WTC11 (cell line): ENCODE measurements around the gene DTX4. TPM values are rescaled to one million over a fixed set of nuclear protein-coding genes. Genes with fewer than 3 reads are reported as not detected.

Experiments used
- ATAC-seq: fragments of 200-7000 bp; cut with Tn5 transposase; 2 replicates; pipeline ENCODE4 v1.10.0; 2021; ENCODE audit warnings: mild to moderate bottlenecking, moderate library complexity
- CTCF ChIA-PET: fragments of 300-600 bp; sonication (Branson Sonifier 250); formaldehyde crosslinking; loops from one replicate; lab custom pipeline; 2021; ENCODE audit warnings: antibody characterized with exemption; lab: Charles Lee
- POLR2A ChIA-PET: fragments of 350-600 bp; sonication (Branson Sonifier 250); formaldehyde crosslinking; loops from one replicate; lab custom pipeline; 2021; ENCODE audit warnings: antibody characterized with exemption; lab: Charles Lee
- DNase-seq: peaks from one replicate; pipeline ENCODE4 v3.0.0; 2021; ENCODE audit warnings: low spot score
- H3K27ac Mint-ChIP-seq: 2 replicates; pipeline ENCODE4 v1.8.0; 2021; ENCODE audit warnings: mixed read lengths
- H3K27me3 Mint-ChIP-seq: 2 replicates; pipeline ENCODE4 v1.8.0; 2021; ENCODE audit warnings: low read depth, mild to moderate bottlenecking, moderate library complexity, mixed read lengths
- H3K36me3 Mint-ChIP-seq: 2 replicates; pipeline ENCODE4 v1.8.0; 2021; ENCODE audit warnings: mixed read lengths
- H3K4me1 Mint-ChIP-seq: 2 replicates; pipeline ENCODE4 v1.8.0; 2022; ENCODE audit warnings: mixed read lengths
- H3K4me3 Mint-ChIP-seq: 2 replicates; pipeline ENCODE4 v1.8.0; 2021; ENCODE audit warnings: mild to moderate bottlenecking, moderate library complexity, mixed read lengths
- H3K9me3 Mint-ChIP-seq: 2 replicates; pipeline ENCODE4 v1.8.0; 2021; ENCODE audit warnings: mixed read lengths
- ATF2 ChIP-seq: sonication (generic); formaldehyde crosslinking; IDR thresholded peaks from 2 replicates; pipeline ENCODE4 v1.8.1; 2022; ENCODE audit warnings: low read depth, missing genetic modification reagents, borderline replicate concordance
- ATF6 ChIP-seq: sonication (generic); formaldehyde crosslinking; IDR thresholded peaks from 2 replicates; pipeline ENCODE4 v1.8.1; 2023; ENCODE audit warnings: mild to moderate bottlenecking, missing genetic modification reagents
- CREB1 ChIP-seq: sonication (generic); formaldehyde crosslinking; IDR thresholded peaks from 2 replicates; pipeline ENCODE4 v1.8.0; 2023; ENCODE audit warnings: mild to moderate bottlenecking, missing genetic modification reagents
- E2F4 ChIP-seq: sonication (generic); formaldehyde crosslinking; IDR thresholded peaks from 2 replicates; pipeline ENCODE4 v1.8.1; 2022; ENCODE audit warnings: low read depth, mild to moderate bottlenecking, moderate library complexity, missing genetic modification reagents, borderline replicate concordance
- GRHL2 ChIP-seq: fragments of 250-450 bp; sonication (Bioruptor Pico); IDR thresholded peaks from 2 replicates; pipeline ENCODE4 v1.8.0; 2022; ENCODE audit warnings: mild to moderate bottlenecking, moderate library complexity; ENCODE audit not compliant: insufficient replicate concordance, severe bottlenecking
- GTF2I ChIP-seq: fragments of 250-450 bp; sonication (Bioruptor Pico); conservative IDR thresholded peaks from 2 replicates; pipeline ENCODE4 v1.4.0; 2021; ENCODE audit warnings: mild to moderate bottlenecking
- IRF1 ChIP-seq: sonication (generic); formaldehyde crosslinking; IDR thresholded peaks from 2 replicates; pipeline ENCODE4 v1.8.0; 2023; ENCODE audit warnings: missing genetic modification reagents
- MLX ChIP-seq: sonication (generic); formaldehyde crosslinking; IDR thresholded peaks from 2 replicates; pipeline ENCODE4 v1.8.1; 2023; ENCODE audit warnings: mild to moderate bottlenecking, missing genetic modification reagents, moderate library complexity
- MXD4 ChIP-seq: fragments of 250-450 bp; sonication (Bioruptor Pico); IDR thresholded peaks from 2 replicates; pipeline ENCODE4 v1.8.0; 2021; ENCODE audit warnings: mild to moderate bottlenecking, moderate library complexity, borderline replicate concordance
- NFATC4 ChIP-seq: fragments of 250-450 bp; sonication (Bioruptor Pico); IDR thresholded peaks from 2 replicates; pipeline ENCODE4 v1.9.0; 2021; ENCODE audit warnings: mild to moderate bottlenecking
- PRRX2 ChIP-seq: fragments of 250-450 bp; sonication (Bioruptor Pico); IDR thresholded peaks from 2 replicates; pipeline ENCODE4 v1.8.0; 2021; ENCODE audit warnings: mild to moderate bottlenecking
- SMAD4 ChIP-seq: sonication (generic); formaldehyde crosslinking; IDR thresholded peaks from 2 replicates; pipeline ENCODE4 v1.8.0; 2022; ENCODE audit warnings: mild to moderate bottlenecking, missing genetic modification reagents
- STAT6 ChIP-seq: sonication (generic); formaldehyde crosslinking; conservative IDR thresholded peaks from 2 replicates; pipeline ENCODE4 v1.8.1; 2023; ENCODE audit warnings: mild to moderate bottlenecking, low read depth, missing genetic modification reagents, moderate library complexity
- ZNF138 ChIP-seq: sonication (generic); formaldehyde crosslinking; conservative IDR thresholded peaks from 2 replicates; pipeline ENCODE4 v1.8.1; 2022; ENCODE audit warnings: mild to moderate bottlenecking, moderate library complexity, missing genetic modification reagents
- ZNF263 ChIP-seq: sonication (generic); formaldehyde crosslinking; IDR thresholded peaks from 2 replicates; pipeline ENCODE4 v1.8.1; 2022; ENCODE audit warnings: low read depth, mild to moderate bottlenecking, moderate library complexity, missing genetic modification reagents
- ZNF512 ChIP-seq: sonication (generic); formaldehyde crosslinking; IDR thresholded peaks from 2 replicates; pipeline ENCODE4 v1.8.1; 2022; ENCODE audit warnings: missing genetic modification reagents, borderline replicate concordance
- ZNF671 ChIP-seq: fragments of 250-450 bp; sonication (Bioruptor Pico); IDR thresholded peaks from 2 replicates; pipeline ENCODE4 v1.8.0; 2021; ENCODE audit warnings: mild to moderate bottlenecking
- total RNA-seq: library from RNA; stranded (reverse); gene quantifications from 3 replicates; pipeline ENCODE4 v1.2.3, GENCODE V29; 2021

DTX4 gene
- total RNA-seq, 1 experiment from 2014 or later: 15.5 TPM

GRCh38 chr11:59240322-59240721 is 68.4 kb downstream of the DTX4 start:
- peaks cover 55% of the 10 kb centered on the region for H3K36me3 Mint-ChIP-seq
- no peak for DNase-seq
- no peak for TF ChIP-seq STAT6 (CRISPR knock-in tag)
- CTCF ChIA-PET: no interaction called here
- no peaks in the 10 kb centered on the region for H3K4me1 Mint-ChIP-seq
- POLR2A ChIA-PET: no interaction called here
- H3K4me3 Mint-ChIP-seq: no peak overlapping the region
- H3K27me3 Mint-ChIP-seq: peaks cover 14% of the 10 kb centered on the region
- peaks cover 92% of the 10 kb centered on the region for H3K9me3 Mint-ChIP-seq
- ATAC-seq: no peak
- H3K27ac Mint-ChIP-seq: no peak overlapping the region

- Mint-ChIP-seq H3K36me3 (peaks cover 38% of the 10 kb centered on the region), H3K9me3 (peaks cover 72% of the 10 kb centered on the region), H3K4me1 (no peaks in the 10 kb centered on the region), H3K27ac (no peak overlapping the region), H3K27me3 (peaks cover 8% of the 10 kb centered on the region), H3K4me3 (no peak overlapping the region)
- ATAC-seq: no peak
- ChIA-PET POLR2A (no interaction called here), CTCF (interaction anchor here (1.5 kb wide), 1 partner anchor 57 kb away, joined by 3 read pairs; no protein-coding TSS in a partner anchor)
- no peak for DNase-seq
- TF ChIP-seq ATF6 (CRISPR knock-in tag) (no peak), ZNF512 (CRISPR knock-in tag) (no peak), MXD4 (CRISPR knock-in tag) (no peak), ATF2 (CRISPR knock-in tag) (no peak), E2F4 (CRISPR knock-in tag) (no peak), GRHL2 (no peak), PRRX2 (CRISPR knock-in tag) (no peak)
Measured at GRCh38 chr11:59243633-59244032, 71.7 kb downstream of the DTX4 start.

- CTCF ChIA-PET: interaction anchor here (1.2 kb wide), 1 partner anchor 16 kb away, joined by 4 read pairs; no protein-coding TSS in a partner anchor
- Mint-ChIP-seq H3K27me3 (peaks cover 3% of the 10 kb centered on the region; the same call in 1 of the 2 replicates), H3K4me3 (no peak overlapping the region), H3K36me3 (0 out of 2 replicates have a peak, but pooled peaks cover 8% of the 10 kb centered on the region), H3K4me1 (peaks cover 7% of the 10 kb centered on the region), H3K9me3 (peaks cover 51% of the 10 kb centered on the region), H3K27ac (no peak overlapping the region)
- POLR2A ChIA-PET: no interaction called here
- DNase-seq (no peak), ATAC-seq (no peak)
- TF ChIP-seq GTF2I (CRISPR knock-in tag) (no peak), IRF1 (CRISPR knock-in tag) (no peak), ZNF671 (CRISPR knock-in tag) (no peak), NFATC4 (CRISPR knock-in tag) (no peak), ZNF263 (CRISPR knock-in tag) (no peak), E2F4 (CRISPR knock-in tag) (no peak), ZNF138 (no peak), CREB1 (CRISPR knock-in tag) (no peak), SMAD4 (CRISPR knock-in tag) (no peak), MLX (no peak)
Measured at GRCh38 chr11:59247531-59248227, 75.7 kb downstream of the DTX4 start.
